ENCODE results near the gene LSM8. TPM values are rescaled to one million over a fixed set of nuclear protein-coding genes. Genes with fewer than 3 reads are reported as not detected.
"Not testable (repeated sequence)": the region's sequence is repeated elsewhere in the genome, so short reads cannot be mapped to it uniquely, and the experiment has no call there.

LSM8 gene
- total RNA-seq, 1 donor from 2014 or later = 36.9 TPM

DNA sequence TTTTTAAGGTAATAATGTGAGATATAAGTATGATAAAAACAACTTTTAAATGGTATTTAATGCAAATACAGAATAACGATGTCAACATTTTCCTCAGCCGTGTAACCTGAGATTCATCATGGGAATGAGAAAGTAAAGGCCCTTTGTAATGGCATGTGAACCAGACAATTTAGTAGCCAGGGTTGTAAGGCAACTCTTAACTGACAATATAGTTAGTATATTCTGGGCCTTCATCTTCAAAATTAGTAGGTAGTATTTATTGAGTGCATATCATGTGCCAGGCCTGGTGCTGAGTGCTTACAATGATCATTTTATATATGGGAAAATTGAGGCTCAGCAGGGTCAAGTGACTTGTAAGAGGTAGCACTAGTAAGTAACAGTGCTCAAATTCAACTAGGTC, 10.6 kb downstream of the LSM8 start:
- no peak for ATAC-seq
- DNase-seq (ENCODE audit: low spot score) = no peak
- intact Hi-C loops (cut with DNase I) = no loop called here

DNA sequence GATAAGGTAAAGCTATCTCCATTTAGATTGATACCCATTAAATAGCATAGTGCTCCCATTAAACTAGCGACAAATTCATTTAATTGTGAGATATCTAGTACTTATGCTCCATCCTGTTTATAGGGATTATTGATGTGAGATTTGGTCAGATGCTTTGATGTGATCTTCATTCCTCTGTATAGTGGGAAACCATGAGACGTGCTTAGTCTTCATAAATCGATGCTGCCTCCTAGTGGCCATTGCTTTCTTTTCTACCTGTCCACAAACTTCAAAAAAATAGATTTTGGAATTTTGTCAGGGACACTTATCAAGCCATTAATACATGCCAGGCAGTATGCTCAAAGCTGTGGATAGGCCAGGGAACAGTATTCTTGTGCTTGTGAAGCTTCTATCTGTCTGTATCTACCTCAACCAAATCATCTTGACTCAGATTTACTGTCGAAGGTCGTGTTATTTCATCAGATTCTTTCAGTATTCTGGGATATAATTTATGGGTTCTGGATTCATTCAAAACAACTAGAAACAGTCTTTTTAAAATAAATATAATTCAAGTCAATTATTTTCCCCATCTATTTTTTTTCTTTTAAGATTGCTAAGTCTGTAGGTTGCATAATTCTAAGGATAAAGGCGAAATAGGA, 12.0 kb downstream of the LSM8 start:
- DNase-seq (ENCODE audit: low spot score) (no peak), ATAC-seq (peak; percentile 74)
- intact Hi-C loops (cut with DNase I) = no loop called here

DNA sequence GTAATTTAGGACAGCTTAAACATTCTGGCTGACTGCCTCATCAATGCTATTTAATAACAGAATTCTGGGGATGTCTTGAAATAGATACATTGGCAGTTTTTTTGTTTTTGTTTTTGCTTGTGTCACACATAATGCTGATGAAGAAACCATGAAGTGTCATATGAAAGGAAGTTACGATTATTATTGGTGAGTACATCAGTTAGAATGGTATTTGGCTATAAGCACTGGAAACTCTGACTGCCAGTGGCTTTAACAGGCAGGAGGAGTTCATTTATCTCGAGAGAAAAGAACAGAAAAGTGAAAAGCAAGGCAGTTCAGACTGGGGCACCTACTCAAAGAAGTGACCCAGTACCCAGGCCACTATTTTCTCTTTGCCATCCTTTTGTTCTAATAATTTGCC, 18.1 kb downstream of the LSM8 start:
- intact Hi-C loops (cut with DNase I) = no loop called here
- DNase-seq (ENCODE audit: low spot score) = no peak
- no peak for ATAC-seq

DNA sequence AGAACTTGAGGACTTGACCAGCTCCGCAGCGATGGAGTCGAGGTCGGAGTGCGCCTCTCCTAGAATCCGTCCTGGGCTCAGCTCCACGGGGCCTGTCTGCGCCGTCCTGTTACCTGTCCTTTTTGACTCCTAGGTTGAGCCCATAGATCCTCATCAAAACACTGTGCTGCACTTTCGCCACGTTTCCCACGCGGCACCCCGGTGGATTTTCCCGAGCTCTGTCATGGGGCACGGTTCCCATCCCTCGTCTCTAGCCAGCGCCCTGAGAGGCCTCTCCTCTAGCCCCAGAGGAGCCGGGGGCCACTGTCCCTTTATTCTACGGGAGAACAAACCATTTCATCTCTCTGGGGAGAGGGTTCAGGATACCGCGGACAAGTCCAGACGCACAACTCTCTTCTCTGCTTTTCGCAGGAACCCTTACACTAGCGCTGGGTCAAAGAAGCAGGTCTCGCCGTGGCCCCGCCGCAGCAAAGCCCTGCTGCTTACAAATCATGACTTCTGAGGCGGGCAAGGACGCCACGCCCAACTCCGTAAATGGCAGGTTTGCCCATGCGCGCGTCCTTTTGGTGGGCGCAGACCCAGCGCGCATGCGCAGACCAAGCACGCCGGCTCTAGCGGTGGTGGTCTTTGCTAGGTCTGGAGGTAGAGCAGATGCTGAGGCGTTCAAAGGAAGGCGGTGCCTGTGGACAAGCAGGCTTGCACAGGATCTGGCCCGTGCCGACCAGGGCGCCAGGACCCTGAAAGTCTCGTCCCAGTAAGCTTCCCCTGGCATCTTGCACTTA, 30.3 kb downstream of the LSM8 start:
- DNase-seq (ENCODE audit: low spot score) (peak; percentile 75), ATAC-seq (peak; percentile 93)
- intact Hi-C loops (cut with DNase I) = no loop called here

DNA sequence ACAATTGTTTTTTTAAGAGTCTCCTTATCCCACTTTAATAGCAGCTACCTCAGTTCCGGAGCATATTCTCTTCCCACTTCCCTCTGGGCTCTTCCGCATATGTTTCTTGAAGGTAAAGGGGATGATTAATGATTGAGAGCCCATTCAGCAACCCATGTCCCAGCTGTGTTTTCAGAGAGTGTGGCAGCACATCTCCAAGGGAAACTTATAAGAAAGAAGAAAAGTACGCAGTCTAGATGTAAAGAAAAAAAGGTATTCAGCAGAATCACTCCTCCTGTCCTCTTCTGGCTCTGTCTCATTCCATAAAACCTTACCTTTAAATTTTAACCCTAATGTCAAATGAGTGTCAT, 30.8 kb downstream of the LSM8 start:
- DNase-seq (ENCODE audit: low spot score) (no peak), ATAC-seq (no peak)
- intact Hi-C loops (cut with DNase I) = no loop called here

DNA sequence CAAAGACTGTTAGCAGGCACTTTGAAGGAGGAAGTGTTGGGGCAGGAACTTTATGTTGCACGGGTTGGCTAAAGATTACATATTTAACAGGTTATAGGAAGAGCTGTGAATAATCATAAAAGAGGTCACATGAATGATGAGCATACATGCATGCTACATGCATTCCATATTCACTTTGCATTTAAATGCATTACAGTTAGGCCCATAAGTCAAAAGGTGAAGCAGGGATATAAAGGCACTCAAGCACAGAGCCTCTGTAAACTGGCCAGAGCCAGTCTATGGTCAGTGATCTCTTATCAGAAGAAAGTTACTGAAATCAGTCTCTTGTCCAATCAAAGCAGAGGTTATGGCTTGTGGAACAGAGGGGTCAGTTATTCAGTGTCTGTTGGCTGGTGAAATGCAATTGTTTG, 33.3 kb downstream of the LSM8 start:
- ATAC-seq = no peak
- intact Hi-C loops (cut with DNase I) = no loop called here
- no peak for DNase-seq (ENCODE audit: low spot score)

DNA sequence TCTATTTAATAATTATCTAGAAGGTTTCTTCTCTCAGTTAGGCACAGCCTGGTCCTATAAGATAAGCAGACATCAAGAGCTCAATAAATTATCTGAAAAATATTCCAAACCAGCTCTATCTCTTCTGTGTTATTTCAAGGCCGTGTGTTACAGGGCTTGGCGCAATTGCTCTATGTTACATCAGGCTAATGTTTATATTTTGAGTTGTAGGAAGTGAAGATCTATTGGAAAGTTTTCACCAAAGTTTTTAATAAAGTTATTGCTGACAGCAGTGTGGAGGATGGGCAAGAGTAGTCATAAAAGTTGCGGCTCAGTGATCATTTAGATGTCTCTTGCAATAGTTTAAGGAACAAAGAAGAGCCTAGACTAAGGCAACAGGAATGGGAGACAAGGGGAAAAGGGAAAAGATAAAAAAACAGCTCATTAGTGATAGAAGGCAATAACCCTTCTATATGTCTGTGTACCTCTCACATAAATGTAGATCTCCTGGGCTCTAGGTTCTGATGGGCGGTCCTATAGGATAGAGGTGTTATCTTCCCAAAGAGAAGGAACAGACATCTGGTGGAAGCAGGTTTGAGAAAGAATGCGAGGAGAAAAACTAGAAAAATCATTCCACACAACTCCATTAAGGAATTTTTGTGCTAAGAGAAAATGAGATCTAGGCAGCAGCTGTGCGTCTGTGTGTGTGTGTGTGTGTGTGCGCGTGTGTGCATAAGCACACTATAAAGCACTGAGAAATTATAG, 34.6 kb downstream of the LSM8 start:
- ATAC-seq (no peak), DNase-seq (ENCODE audit: low spot score) (no peak)
- intact Hi-C loops (cut with DNase I) = no loop called here

DNA sequence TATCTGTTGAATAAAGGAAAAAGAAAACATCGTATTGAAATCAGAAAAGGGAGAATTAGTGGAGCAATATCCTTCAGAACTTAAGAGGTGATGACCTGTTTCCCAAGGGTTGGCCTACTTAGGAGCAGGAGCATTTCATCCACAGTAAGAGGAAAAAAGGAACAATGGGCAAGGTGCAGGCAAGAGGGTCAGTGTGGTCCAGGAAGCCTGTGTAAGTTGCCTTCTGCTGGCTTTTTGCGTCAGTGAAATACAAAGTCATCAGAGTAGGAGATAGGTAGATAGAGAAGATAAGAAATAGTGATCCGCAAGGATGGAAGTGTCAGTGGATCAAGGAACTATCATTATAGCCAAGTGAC, 35.2 kb downstream of the LSM8 start:
- DNase-seq (ENCODE audit: low spot score) (no peak), ATAC-seq (no peak)
- intact Hi-C loops (cut with DNase I) = no loop called here

DNA sequence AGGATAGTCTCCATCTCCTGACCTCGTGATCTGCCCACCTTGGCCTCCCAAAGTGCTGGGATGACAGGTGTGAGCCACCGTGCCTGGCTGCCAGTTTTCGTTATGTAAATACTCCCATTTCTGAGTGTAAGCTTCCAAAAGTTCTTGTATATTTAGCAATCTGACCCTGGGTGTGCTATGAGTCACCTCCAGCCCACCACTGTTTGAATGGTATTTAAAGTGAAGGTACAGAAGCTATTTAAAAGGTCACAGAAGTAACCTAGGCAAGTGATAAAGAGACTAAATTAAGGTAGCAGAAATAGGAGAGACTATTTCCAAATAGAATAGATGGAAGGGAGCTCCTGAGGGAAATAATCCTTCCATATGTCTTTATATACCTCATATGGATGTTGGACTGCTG, 36.6 kb downstream of the LSM8 start:
- no peak for DNase-seq (ENCODE audit: low spot score)
- intact Hi-C loops (cut with DNase I) = no loop called here
- ATAC-seq = no peak

DNA sequence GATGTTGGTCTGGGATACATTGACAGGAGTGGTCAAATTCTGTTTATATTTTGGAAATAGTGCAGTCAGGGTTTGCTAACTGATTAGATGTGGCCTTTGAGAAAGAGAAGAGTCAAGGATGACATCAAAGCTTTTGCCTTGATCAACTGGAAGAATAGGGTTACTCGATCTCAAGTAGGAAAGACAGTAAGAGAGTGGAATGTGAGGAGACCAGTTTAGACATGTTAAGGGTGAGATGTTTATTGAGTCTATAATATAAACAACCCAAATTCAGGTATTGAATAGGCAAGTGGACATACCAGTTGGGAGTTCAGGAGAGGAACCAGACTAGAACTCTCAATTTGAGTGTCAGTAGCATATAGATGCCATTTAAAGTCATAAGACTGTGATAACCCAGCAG, 38.6 kb downstream of the LSM8 start:
- intact Hi-C loops (cut with DNase I) = no loop called here
- DNase-seq (ENCODE audit: low spot score) (no peak), ATAC-seq (no peak)

DNA sequence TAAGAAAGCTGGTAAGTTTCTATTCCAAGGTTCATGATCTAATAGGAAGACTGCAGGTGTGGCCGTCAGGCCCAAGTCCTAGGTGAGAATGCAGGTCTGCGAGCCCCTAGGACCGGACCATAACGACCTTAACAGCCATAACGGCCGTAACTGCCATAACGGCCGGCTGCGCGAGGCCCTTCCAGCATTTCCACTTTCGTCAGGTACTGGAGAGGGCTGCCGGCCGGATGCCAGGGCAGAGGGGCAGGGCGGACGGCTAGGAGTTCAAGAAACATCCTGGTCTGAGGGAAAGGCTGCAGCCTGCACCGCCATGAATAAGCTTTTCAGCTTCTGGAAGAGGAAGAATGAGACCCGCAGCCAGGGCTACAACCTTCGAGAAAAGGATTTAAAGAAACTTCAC, 40.6 kb downstream of the LSM8 start, which contains the start of gene ANKRD7:
Gene ANKRD7, plus strand, starts transcription at position 184 of the 400 bp plus-strand sequence. Its CDS starts 127 bp downstream, at position 311.
- ATAC-seq = no peak
- intact Hi-C loops (cut with DNase I) = no loop called here
- DNase-seq (ENCODE audit: low spot score) = no peak

DNA sequence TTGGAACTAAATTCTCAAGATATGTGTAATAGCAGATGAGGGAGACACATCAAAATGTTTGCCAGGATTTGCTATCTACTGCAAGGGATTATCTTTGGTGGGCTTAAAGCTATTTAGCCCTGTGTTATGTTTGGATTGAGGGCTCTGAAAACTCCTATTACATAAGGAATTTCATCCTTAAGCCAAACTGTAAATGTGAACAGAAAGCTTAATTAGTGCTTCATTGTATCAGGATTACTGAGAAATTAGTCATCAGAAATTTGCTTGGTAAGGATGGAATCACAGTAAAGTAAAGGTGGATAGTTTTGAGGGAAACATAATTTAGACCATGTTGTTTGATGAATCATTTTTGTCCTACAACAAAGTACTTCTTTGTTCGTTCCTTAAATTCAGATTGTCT, 48.9 kb downstream of the LSM8 start:
- intact Hi-C loops (cut with DNase I) = no loop called here

DNA sequence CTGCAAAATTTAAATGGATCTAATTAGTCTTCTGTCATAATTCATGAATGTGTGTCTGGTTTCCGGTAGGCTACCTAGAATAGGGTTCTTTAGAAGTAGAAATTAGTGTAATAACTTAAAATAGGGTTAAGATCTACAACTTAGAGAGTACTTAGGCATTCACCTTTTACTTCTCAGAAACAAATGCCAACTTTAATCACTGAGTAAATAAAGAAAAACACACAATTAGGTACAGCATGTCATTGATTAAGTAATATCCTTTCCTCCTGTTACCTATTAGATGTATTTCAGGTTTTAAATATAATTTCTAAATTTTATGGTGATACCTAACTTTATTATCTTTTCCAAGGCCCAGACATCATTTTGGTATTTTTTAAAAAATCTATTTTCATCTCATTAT, 49.8 kb downstream of the LSM8 start:
- no peak for DNase-seq (ENCODE audit: low spot score)
- intact Hi-C loops (cut with DNase I) = no loop called here

More for the DNA sequence above, 48.9 kb downstream of the LSM8 start:
- ATAC-seq (no peak), DNase-seq (ENCODE audit: low spot score) (no peak)

DNA sequence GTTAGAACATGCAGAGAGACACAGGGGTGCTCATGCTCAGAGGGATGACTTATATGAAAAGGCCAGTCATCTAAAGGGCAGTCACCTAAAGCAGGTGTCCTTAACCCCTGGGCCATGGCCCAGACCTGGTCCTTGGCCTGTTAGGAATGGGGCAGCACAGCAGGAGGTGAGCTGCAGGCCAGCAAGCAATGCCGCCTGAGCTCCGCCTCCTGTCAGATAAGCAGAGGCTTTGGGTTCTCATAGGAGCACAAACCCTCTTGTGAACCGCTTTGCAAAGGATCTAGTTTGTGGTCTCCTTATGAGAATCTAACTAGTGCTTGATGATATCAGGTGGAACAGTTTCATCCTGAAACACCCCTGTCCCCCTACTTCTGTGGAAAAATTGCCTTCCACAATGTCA, 55.0 kb downstream of the LSM8 start:
- DNase-seq (ENCODE audit: low spot score) (no peak), ATAC-seq (no peak)
- intact Hi-C loops (cut with DNase I) = no loop called here

More for the DNA sequence above, 49.8 kb downstream of the LSM8 start:
- ATAC-seq = no peak

DNA sequence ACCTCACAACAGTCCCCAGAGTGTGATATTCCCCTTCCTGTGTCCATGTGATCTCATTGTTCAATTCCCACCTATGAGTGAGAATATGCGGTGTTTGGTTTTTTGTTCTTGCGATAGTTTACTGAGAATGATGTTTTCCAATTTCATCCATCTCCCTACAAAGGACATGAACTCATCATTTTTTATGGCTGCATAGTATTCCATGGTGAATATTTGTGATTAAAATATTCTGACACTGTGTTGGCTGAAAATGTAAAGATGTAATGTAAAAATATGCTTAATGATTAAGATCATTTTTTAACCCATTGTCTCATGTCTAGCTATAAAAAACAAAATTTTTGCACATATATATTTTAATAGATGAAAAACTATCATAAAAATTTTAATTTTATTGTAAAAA, 56.4 kb downstream of the LSM8 start:
- ATAC-seq; intact Hi-C loops (cut with DNase I); DNase-seq (ENCODE audit: low spot score): not testable (repeated sequence)

Other genes with a start within 250 kb of the LSM8 start
- gene ANKRD7, start 40.5 kb downstream of the LSM8 start, total RNA-seq = 1.0 TPM

All from sciatic nerve (tissue), 2 donors.